NCI-H146 treated with DMSO at 0.1 percent for 48 hours (cell line): ENCODE measurements around the gene BUD31.
"Not testable (repeated sequence)": the region's sequence is repeated elsewhere in the genome, so short reads cannot be mapped to it uniquely, and the experiment has no call there.

Source experiments
- DNase-seq: peaks from one replicate; lab custom pipeline; 2025; ENCODE audit not compliant: unreplicated experiment; lab: John Stamatoyannopoulos, UW

BUD31 gene

GRCh38 chr7:99408379-99409191, at the start of gene BUD31, which contains the start of gene PDAP1:
Gene BUD31, plus strand, starts transcription at chr7:99408969. Its CDS starts 2,124 bp downstream, at chr7:99411093.
Gene PDAP1, minus strand, starts transcription at chr7:99408597. Its CDS starts 49 bp downstream, at chr7:99408548.
- peak; percentile 88 for DNase-seq

GRCh38 chr7:99359465-99360154, 49.2 kb upstream of the BUD31 start:
- no peak for DNase-seq

DNA sequence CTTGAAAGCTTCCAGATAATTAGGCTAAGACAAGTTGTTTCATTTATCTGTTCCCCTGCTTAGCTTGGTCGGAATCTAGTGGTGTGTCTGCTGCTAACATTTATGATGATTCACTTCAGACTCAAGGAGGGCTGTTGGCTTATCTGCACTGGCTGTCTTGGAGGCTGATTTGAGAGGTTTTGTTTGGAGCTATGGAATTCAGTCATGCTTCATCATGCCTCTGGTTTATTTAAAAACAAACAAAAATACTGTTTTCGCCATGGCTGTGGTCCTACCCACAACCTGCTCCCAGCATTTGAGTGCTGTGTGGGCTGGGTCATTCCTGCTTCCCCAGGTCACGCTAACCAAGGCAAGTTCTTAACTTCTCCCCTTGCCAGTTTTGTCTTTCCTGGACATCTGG, 46.0 kb upstream of the BUD31 start:
- no peak for DNase-seq

GRCh38 chr7:99363286-99363685, 45.5 kb upstream of the BUD31 start:
- DNase-seq = no peak

- DNase-seq = no peak
Observed at GRCh38 chr7:99365318-99366141, 43.2 kb upstream of the BUD31 start.

GRCh38 chr7:99366646-99367045, 42.1 kb upstream of the BUD31 start:
- no peak for DNase-seq

- DNase-seq = no peak
Observed at GRCh38 chr7:99368750-99369389, 39.9 kb upstream of the BUD31 start.

GRCh38 chr7:99369767-99370391, 38.9 kb upstream of the BUD31 start:
- DNase-seq = no peak

DNA sequence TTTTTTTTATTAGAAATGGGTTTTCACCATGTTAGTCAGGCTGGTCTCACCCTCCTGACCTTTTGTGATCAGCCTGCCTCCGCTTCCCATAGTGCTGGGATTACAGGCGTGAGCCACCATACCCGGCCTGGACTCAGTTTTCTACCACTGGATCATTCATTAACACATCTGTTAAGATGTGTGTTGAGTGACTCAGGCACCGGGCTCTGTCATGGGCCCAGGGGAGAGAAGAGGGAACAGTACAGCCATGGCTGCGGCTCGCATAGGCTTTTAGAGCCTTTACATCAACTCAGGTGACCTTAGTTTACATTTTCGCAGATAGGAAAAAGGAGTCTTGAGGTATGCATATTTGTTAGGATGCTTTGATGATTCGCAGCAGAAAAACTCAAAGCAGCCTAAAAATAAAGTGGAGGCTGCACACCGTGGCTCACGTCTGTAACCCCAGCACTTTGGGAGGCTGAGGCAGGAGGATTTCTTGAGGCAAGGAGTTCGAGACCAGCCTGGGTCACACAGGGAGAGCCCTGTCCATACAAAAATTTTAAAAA, 37.3 kb upstream of the BUD31 start:
- no peak for DNase-seq

DNA sequence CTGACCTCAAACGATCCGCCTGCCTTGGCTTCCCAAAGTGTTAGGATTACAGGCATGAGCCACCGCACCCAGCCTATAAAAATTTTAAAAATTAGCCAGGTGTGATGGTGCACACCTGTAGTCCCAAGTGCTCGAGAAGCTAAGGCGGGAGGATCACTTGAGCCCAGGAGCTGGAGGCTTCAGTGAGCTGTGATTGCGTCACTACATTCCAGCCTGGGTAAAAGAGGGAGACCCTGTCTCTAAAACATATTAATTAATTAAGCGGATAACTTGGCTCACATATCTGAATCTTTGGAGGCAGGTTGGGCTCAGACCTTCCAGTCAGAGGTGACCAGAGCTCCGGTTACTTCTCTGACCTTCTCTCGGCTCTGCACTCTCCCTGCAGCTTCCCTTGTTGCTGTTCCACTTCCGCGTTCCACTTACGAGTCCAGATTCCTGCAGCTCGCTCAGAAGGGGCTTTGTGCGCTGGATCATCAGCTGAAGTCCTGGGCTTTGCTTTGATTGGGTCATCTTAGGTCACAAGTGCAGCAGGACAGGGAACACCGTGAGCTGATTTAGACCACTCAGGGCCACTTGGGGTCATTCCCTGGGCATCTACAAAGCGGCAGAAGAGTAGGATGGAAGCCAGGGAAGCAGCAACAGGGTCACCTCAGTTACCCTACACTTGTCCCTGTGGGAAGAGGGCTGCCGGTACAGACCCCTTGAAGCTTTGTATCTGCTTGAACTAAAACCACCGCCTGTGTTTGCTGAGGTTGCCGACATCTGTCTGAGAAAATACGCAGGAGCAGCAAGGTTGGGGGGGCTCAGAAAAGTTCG, 36.3 kb upstream of the BUD31 start:
- DNase-seq = no peak

DNA sequence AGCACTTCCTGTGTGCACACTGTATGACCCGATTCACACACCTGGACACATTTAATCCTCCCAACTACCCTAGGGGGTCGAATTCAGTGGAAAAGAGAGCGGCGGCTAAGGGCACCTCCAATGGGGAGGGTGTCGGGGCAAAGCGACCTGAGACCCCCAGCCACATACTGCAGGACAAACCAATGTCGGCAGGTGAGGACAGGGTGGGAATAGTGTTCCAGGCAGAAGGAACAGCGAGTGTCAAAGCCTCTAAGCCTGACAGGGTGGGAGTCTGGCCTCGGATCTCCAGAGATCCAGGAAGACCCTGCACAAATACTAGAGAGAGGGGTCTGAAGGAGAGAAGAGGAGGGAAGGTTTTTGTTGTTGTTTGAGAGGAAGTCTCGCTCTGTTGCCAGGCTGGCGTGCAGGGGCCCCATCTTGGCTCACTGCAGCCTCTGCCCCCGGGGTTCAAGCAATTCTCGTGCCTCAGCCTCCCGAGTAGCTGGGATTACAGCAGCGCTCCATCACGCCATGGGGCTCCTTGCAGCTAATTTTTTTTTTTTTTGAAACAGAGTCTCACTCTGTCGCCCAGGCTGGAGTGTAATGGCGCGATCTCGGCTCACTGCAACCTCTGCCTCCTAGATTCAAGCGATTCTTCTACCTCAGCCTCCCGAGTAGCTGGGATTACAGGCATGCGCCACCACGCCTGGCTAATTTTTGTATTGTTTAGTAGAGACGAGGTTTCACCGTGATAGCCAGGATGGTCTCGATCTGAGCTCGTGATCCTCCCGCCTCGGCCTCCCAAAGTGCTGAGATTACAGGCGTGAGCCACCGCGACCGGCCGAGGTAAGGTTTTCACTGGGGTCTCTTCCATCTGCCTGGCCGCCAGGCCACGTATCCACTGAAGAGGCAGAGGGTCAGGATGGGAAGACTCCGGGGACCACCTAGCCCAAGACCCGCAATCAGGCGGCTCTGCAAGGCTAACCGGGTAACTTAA, 35.4 kb upstream of the BUD31 start:
- no peak for DNase-seq

- DNase-seq = no peak
Observed at GRCh38 chr7:99374111-99375064, 34.4 kb upstream of the BUD31 start, which contains the start of gene ARPC1B. Gene ARPC1B, plus strand, starts transcription at chr7:99374730. Its CDS starts 10,985 bp downstream, at chr7:99385715.

DNA sequence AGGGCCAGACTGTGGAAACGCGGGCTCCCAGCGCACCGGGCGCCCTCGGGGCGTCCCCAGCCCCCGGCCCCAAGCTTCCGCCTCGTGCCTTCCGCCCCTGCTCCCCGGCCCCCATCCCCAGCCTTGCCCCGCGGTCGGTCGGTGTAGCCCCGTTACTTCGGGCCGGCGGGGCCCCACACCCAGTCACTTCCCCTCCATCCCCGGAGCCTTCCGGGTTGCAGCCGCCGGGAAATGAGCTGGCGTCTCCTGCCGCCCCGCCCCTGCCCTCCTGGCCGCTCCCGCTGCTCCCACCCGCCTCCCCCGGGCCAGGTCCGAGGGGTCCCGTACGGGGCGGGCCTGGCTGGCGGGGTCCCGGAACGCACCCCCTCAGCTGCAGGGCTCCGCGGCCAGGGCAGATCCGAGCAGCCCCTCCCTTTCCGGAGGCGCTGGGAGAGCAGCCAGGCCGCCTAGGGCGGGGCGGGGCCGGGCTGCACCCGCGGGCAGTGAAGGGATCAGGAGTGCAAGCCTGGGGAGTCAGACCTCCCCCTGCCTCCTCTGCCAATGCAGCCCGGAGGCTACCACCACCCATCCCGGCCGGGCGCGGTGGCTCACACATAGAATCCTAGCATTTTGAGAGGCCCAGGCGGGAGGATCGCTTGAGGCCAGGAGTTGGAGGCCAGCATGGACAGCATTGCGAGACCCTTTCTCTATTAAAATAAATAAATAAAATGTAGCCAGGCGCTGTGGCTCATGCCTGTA, 33.5 kb upstream of the BUD31 start:
- DNase-seq = peak; percentile 15

DNA sequence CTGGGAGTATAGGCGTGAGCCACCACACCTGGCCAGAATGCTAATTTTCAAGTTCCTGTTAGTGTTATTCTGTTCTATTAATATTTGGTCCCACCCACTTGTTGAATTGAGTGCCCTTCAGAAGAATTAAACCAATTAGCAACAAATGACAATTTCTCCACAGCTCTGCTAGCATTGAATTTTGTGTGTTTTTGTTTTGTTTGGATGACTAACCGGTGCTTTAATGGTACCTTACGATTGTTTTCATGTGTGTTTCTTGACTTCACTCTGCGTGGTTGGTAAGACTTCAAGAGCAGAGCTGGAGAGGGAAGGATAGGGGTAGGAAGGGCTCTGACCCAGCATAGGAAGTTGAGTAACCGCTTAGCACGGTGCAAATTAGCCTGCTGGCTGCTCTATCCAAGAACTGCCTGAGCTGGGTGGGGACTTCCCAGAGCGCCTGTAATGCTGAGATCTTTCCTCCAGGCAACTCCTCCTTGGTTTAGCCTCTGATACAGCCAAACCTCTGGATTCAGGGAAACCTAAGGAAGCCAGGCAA, 29.7 kb upstream of the BUD31 start:
- DNase-seq = no peak

- not testable (repeated sequence) for DNase-seq
Observed at GRCh38 chr7:99379693-99380031, 29.1 kb upstream of the BUD31 start.
